GM18502 (cell line): ENCODE results near the gene PLAC8L1.
"Not testable (repeated sequence)": the region's sequence is repeated elsewhere in the genome, so short reads cannot be mapped to it uniquely, and the experiment has no call there.

Source experiments
- ATAC-seq: cut with Tn5 transposase; IDR thresholded peaks from one replicate; pipeline ENCODE4 v1.9.1; 2021; ENCODE audit warnings: mild to moderate bottlenecking; ENCODE audit not compliant: unreplicated experiment, poor library complexity

PLAC8L1 gene, protein sequence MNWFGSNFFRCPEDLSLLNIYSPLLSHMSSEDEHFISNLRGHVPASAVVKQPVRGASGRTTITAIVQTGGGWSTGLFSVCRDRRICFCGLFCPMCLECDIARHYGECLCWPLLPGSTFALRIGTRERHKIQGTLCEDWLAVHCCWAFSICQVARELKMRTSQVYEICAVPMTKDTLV

GRCh38 chr5:146105477-146105876 is at the start of gene PLAC8L1:
Gene PLAC8L1, minus strand, starts transcription at chr5:146105577. Its CDS starts 1,266 bp downstream, at chr5:146104311.
- no peak for ATAC-seq

DNA sequence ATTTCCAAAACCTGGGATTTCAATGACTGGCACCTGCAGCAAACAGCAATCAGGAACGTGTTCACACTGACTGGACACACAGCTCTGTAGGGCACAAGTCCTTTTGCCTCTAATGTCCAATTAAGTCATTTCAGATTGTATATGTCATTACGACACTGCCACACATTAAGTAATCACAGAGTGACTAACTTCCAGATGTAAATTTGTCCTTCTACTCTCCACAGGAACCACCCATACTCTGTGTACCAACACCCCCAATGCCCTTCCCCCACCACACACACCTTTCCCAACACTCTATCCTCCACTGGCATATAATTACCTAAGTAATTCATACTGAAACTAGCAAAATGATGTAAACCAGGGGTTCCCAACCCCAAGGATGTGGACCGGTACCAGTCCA is 46.6 kb upstream of the PLAC8L1 start:
- no peak for ATAC-seq

DNA sequence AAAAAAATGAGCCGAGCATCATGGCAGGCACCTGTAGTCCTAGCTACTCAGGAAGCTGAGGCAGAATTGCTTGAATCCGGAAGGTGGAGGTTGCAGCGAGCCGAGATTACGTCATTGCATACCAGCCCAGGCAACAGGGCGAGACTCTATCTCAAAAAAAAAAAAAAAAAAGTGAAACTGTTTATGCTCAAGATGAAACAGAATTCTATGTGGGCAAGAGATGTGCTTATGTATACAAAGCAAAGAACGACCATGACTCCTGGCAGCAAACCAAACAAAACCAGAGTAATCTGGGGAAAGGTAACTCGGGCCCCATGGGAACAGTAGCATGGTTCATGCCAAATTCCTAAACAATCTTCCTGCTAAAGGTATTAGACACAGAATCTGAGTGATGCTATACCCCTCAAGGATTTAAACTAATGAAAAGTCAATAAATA is 32.6 kb upstream of the PLAC8L1 start:
- ATAC-seq, result no peak

DNA sequence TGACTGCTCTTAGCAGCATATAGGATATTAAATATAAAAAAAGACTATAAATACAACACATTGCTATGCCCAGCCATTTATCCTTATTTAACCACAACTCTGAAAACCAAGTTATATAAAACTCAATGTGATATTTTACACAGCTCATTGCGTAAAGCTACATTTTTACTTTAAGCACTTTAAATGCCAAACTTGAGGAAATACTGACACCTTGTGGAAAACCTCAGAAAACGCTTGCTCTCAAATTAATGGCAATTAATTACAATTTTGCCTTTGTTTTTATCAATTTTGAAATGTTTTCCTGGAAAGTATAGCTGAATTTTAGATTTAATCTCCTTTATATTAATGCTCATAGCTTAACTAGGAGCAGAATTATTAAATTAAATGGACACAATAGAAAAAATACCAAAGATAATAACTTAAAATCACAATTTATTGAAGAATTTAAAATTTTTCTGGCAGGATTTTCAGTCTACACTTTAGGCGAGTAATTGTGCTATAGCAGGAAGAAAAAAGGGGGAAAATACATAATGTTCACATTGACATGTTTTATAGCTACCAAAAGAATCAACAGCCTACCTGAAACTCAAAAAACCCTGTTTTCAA is 25.2 kb upstream of the PLAC8L1 start:
- no peak for ATAC-seq

DNA sequence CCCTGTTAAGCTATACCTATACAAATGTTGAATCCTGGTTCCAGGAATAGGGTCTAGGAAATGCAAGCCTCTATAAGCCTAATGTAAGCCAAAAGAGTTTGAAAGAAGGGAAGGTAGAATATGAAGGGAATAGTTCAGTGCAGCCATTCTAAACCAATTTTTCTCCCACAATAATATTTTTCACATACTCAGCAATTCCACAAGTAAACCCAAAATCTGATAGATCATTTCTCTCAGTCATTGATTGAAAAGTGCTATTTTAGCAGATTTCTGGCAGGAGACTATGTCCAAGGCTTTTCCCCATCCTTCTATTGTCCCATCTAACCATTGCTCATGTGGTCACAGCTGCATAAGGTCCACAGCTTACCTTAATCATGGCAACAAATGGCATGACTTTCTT is 20.7 kb upstream of the PLAC8L1 start:
- no peak for ATAC-seq

DNA sequence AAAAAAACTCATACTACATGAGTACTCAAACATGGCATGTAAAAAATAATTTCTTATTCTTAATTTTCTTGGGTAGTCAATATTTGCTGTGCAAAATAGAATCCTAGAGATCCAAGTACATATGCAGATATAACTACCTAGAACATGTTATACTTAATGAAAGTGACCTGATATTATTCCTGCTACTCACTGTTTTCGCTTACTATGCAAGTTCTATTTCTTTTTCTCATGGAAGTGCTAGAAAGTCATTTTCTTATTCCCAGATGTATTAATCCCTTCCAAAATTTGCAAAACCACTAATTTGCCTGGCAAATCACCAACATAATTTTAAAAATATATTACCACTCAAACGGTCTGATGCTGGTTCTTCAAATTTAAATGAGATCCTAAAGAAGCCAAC is 19.2 kb upstream of the PLAC8L1 start:
- ATAC-seq, result no peak

- not testable (repeated sequence) for ATAC-seq
These were observed 16.1 kb upstream of the PLAC8L1 start for GRCh38 chr5:146121451-146121850.

- no peak for ATAC-seq
These were observed 12.9 kb upstream of the PLAC8L1 start for GRCh38 chr5:146118322-146118721.

DNA sequence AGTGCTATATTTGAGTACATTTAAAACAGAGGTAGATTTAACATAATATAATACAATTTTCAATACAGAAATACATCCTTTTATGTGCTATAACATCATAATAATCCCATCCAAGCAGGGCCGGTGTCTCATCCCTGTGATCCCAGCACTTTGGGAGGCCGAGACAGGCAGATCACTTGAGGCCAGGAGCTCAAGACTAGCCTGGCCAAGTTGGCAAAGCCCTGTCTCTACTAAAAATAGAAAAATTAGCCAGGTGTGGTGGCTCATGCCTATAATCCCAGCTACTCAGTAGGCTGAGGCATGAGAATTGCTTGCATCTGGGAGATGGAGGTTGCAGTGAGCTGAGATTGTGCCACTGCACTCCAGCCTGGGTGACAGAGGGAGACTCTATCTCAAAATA is 11.8 kb upstream of the PLAC8L1 start:
- ATAC-seq, result not testable (repeated sequence)

GRCh38 chr5:146116361-146116760 is 11.0 kb upstream of the PLAC8L1 start:
- ATAC-seq, result no peak

- no peak for ATAC-seq
These were observed 7.1 kb upstream of the PLAC8L1 start for GRCh38 chr5:146112476-146112875.

DNA sequence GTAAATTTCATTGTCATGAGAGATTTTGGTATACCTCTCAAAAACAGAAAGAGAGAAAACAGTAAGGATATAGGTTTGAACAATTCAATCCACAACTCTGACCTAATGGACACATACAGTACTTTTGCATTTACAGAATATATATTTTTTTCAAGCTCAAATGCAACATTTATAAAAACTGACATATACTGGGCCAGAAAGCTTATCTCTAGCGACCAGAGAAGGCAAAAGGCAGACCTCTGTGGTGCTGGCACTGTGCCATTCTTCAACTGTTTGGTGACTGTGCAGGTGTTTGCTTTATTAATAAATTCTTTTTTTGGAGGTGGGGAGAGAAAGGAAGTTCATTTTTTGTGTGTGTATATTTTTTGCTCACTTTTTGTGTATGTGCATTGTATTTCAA is 6.0 kb upstream of the PLAC8L1 start:
- no peak for ATAC-seq

DNA sequence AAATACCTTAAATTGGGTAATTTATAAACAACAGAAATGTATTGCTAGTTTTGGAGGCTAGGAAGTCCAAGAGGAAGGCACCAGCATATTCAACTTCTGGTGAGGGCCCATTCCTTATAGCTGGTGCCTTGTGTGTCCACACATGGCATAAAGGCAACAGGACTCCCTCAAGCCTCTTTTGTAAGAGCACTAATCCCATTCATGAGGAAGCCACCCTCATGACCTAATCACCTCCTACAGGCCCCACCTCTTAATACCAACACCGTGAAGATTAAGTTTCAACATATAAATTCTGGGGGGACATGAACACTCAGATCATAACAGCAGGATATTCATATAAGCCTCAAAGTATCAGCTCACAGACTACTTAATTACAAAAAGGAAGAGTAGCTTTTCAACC is 4.0 kb upstream of the PLAC8L1 start:
- no peak for ATAC-seq

DNA sequence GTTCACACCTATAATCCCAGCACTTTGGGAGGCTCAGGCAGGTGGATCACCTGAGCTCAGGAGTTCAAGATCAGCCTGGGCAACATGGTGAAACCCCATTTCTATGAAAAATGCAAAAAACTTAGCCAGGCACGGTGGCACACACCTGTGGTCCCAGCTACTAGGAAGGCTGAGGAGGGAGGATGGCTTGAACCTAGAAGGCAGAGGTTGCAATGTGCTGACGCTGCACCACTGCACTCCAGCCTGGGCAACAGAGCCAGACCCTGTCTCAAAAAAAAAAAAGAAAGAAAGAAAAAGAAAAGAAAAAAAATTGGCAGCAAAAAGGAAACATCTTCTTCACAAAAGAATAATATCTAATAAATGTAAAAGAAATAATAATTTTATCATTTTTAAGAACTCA is 3.5 kb upstream of the PLAC8L1 start:
- ATAC-seq, result not testable (repeated sequence)

DNA sequence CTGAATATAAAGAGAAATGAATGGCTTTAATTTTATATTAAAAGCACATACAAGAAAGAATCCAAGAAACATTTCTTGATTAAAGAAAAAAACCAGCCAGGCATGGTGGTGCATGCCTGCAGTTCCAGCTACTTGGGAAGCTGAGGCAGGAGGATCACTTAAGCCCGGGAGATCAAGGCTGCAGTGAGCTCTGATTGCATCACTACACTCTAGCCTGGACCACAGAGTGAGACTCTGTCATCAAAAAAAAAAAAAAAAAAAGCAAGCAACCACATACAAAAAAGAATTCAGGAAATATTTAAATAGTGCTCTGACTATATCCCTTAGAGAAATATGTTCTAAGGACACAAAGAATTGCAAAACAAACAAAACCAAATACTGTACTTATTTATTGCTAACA is 2.5 kb upstream of the PLAC8L1 start:
- no peak for ATAC-seq

DNA sequence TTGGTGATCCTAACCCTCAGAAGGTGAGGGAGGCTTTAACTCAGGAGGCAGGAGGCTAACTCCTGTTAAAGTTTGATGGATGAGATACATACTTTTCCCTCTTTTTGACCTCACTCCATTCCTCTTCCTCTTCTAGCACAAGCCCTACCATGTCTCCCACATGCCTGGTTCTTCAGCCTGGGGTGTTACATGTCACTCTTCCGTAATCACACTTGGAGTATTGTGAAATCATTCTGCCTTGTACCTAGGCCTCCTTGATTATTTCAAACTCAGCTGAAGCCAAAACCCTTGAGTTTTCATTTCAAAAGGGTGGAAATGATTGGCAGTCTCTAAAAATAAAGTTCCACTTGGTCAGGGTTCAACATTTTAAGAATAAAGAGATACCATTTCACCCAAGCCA is 1.8 kb downstream of the PLAC8L1 start:
- ATAC-seq, result no peak

GRCh38 chr5:146101646-146102045 is 3.7 kb downstream of the PLAC8L1 start:
- no peak for ATAC-seq

DNA sequence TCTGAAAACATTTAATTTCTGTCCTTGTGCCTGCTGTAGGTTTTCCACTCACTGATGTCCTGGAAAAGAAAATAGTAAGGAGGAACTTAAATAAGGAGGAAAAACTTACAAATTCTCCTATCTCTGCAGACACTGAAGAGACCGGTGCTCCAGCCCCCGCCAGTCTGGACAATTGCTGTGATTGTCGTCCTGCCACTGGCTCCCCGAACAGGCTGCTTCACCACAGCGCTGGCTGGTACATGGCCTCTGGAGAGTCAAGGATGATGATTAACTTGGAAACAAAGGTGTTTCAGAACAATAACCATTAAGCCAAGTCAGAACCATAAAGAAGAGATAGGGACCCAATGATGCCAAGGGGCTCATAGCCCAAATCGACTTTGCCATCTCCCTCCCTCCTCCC is 7.3 kb downstream of the PLAC8L1 start:
- ATAC-seq, result no peak

GRCh38 chr5:146091881-146092280 is 13.5 kb downstream of the PLAC8L1 start:
- ATAC-seq, result no peak

DNA sequence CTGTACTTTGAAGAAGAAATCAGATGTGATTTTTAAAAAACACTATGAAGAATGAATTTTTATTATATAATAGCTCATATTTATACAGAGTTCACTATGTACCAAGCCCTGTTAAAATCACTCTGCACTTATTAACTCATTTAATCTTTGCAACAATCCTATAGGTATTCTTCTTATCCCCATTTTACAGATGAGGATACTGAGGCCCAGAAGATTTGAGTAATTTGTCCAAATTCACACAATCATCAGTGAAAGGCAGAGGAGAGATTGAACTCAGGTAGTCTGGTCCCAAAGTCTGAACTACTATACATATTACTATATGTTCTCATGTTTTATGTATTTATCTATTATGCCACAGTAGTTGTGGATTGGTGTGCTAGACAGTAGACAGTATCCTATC is 16.1 kb downstream of the PLAC8L1 start:
- ATAC-seq, result no peak

GRCh38 chr5:146088098-146088497 is 17.3 kb downstream of the PLAC8L1 start:
- no peak for ATAC-seq

- ATAC-seq, result no peak
These were observed 21.0 kb downstream of the PLAC8L1 start for GRCh38 chr5:146084376-146084775.
